GM19043 (cell line): ENCODE results near the gene FAM89B.
"Not testable (repeated sequence)": the region's sequence is repeated elsewhere in the genome, so short reads cannot be mapped to it uniquely, and the experiment has no call there.

Experiments
- ATAC-seq: cut with Tn5 transposase; IDR thresholded peaks from one replicate; pipeline ENCODE4 v1.9.1; 2021; ENCODE audit warnings: low read depth; ENCODE audit not compliant: unreplicated experiment

Gene FAM89B

GRCh38 chr11:65556470-65557279, 15.7 kb upstream of the FAM89B start:
- ATAC-seq: no peak

GRCh38 chr11:65557280-65558001, 14.9 kb upstream of the FAM89B start:
- no peak for ATAC-seq

GRCh38 chr11:65558002-65558929, 14.1 kb upstream of the FAM89B start, which contains the start of gene LTBP3:
LTBP3 (minus strand) TSS chr11:65558359; CDS start chr11:65557959, 400 bp downstream.
- no peak for ATAC-seq

- ATAC-seq: no peak
Observed at GRCh38 chr11:65558930-65559509, 13.3 kb upstream of the FAM89B start.

- ATAC-seq: no peak
Observed at GRCh38 chr11:65559535-65559934, 12.8 kb upstream of the FAM89B start.

GRCh38 chr11:65559951-65560537, 12.3 kb upstream of the FAM89B start:
- ATAC-seq: no peak

- no peak for ATAC-seq
Observed at GRCh38 chr11:65560555-65561418, 11.6 kb upstream of the FAM89B start.

- no peak for ATAC-seq
Observed at GRCh38 chr11:65562020-65562419, 10.3 kb upstream of the FAM89B start.

GRCh38 chr11:65562788-65563187, 9.6 kb upstream of the FAM89B start:
- ATAC-seq: no peak

GRCh38 chr11:65563601-65564000, 8.7 kb upstream of the FAM89B start:
- ATAC-seq: no peak

GRCh38 chr11:65564879-65565559, 7.3 kb upstream of the FAM89B start:
- ATAC-seq: not testable (repeated sequence)

- ATAC-seq: no peak
Observed at GRCh38 chr11:65565624-65566453, 6.5 kb upstream of the FAM89B start.

GRCh38 chr11:65569164-65569972, 3.0 kb upstream of the FAM89B start:
- peak; percentile 6 for ATAC-seq

GRCh38 chr11:65569973-65570918, 2.1 kb upstream of the FAM89B start, which contains the start of gene ZNRD2:
ZNRD2 (plus strand) TSS chr11:65570477; CDS start chr11:65570492, 15 bp downstream.
- ATAC-seq: peak; percentile 57

- no peak for ATAC-seq
Observed at GRCh38 chr11:65571420-65571819, 918 bp upstream of the FAM89B start.

- no peak for ATAC-seq
Observed at GRCh38 chr11:65571940-65572339, 398 bp upstream of the FAM89B start.
